Measurements from ENCODE around the gene KLHL29. TPM values are rescaled to one million over a fixed set of nuclear protein-coding genes. Genes with fewer than 3 reads are reported as not detected.

KLHL29 gene
- total RNA-seq, 1 donor from 2014 or later: 12.9 TPM

GRCh38 chr2:23630961-23631360 lies 246.0 kb downstream of the KLHL29 start:
- no peak overlapping the region for H3K27ac ChIP-seq
- no peaks in the 10 kb centered on the region for H3K4me1 ChIP-seq
- intact Hi-C loops (cut with DNase I): no loop called here
- no peaks in the 10 kb centered on the region for H3K9me3 ChIP-seq
- DNase-seq: peak; percentile 20
- TF ChIP-seq CTCF (IDR thresholded peaks at IDR 0.05): no peak
- ATAC-seq: no peak
- no peaks in the 10 kb centered on the region for H3K36me3 ChIP-seq
- no peak overlapping the region for H3K4me3 ChIP-seq
- no peaks in the 10 kb centered on the region for H3K27me3 ChIP-seq (ENCODE audit: low read depth)

GRCh38 chr2:23631389-23631788 lies 246.4 kb downstream of the KLHL29 start:
- intact Hi-C loops (cut with DNase I): no loop called here
- no peak for TF ChIP-seq CTCF (IDR thresholded peaks at IDR 0.05)
- Histone ChIP-seq H3K9me3 (no peaks in the 10 kb centered on the region), H3K36me3 (no peaks in the 10 kb centered on the region), H3K27ac (no peak overlapping the region), H3K4me1 (no peaks in the 10 kb centered on the region), H3K4me3 (no peak overlapping the region), H3K27me3 (ENCODE audit: low read depth) (no peaks in the 10 kb centered on the region)
- DNase-seq: peak; percentile 28
- ATAC-seq: no peak

- Histone ChIP-seq H3K27me3 (ENCODE audit: low read depth) (no peaks in the 10 kb centered on the region), H3K4me1 (peaks cover 8% of the 10 kb centered on the region), H3K36me3 (no peaks in the 10 kb centered on the region), H3K4me3 (no peak overlapping the region), H3K27ac (no peak overlapping the region), H3K9me3 (no peaks in the 10 kb centered on the region)
- intact Hi-C loops (cut with DNase I): no loop called here
- TF ChIP-seq CTCF (IDR thresholded peaks at IDR 0.05): no peak
- ATAC-seq (no peak), DNase-seq (peak; percentile 10)
Observed at GRCh38 chr2:23632386-23632785, 247.4 kb downstream of the KLHL29 start.

GRCh38 chr2:23632831-23633395 lies 247.9 kb downstream of the KLHL29 start:
- H3K9me3 ChIP-seq: no peaks in the 10 kb centered on the region
- no peaks in the 10 kb centered on the region for H3K36me3 ChIP-seq
- intact Hi-C loops (cut with DNase I): no loop called here
- ATAC-seq (no peak), DNase-seq (peak; percentile 18)
- peaks cover 8% of the 10 kb centered on the region for H3K4me1 ChIP-seq
- no peak for TF ChIP-seq CTCF (IDR thresholded peaks at IDR 0.05)
- H3K27ac ChIP-seq: no peak overlapping the region
- no peak overlapping the region for H3K4me3 ChIP-seq
- H3K27me3 ChIP-seq (ENCODE audit: low read depth): no peaks in the 10 kb centered on the region

GRCh38 chr2:23633966-23634365 lies 249.0 kb downstream of the KLHL29 start:
- H3K27ac ChIP-seq: no peak overlapping the region
- intact Hi-C loops (cut with DNase I): no loop called here
- H3K27me3 ChIP-seq (ENCODE audit: low read depth): no peaks in the 10 kb centered on the region
- ATAC-seq (no peak), DNase-seq (no peak)
- no peak overlapping the region for H3K4me3 ChIP-seq
- H3K4me1 ChIP-seq: peaks cover 8% of the 10 kb centered on the region
- H3K36me3 ChIP-seq: no peaks in the 10 kb centered on the region
- no peaks in the 10 kb centered on the region for H3K9me3 ChIP-seq
- TF ChIP-seq CTCF (IDR thresholded peaks at IDR 0.05): no peak
